HepG2 (cell line): ENCODE results near the gene AANAT. TPM values are rescaled to one million over a fixed set of nuclear protein-coding genes. Genes with fewer than 3 reads are reported as not detected.
A peak's percentile ranks its signal among the peaks of the same experiment; 100 is the strongest.

Experiments used
- ARID3A ChIP-seq: IDR thresholded peaks from 2 replicates; pipeline ENCODE4 v1.6.1; 2012; ENCODE audit warnings: low read depth, low read length, improper control_type of control experiment
- ATF4 ChIP-seq, 2 experiments: fragments of 450-650 bp in 1 of 2; sonication (generic) in 1 of 2; formaldehyde crosslinking; IDR thresholded peaks; 2 replicates each; pipeline versions ENCODE4 v1.5.0 to v1.8.0; 2020 to 2022; ENCODE audit warnings: mild to moderate bottlenecking in 1 of 2, missing genetic modification reagents in 1 of 2
- HOXA7 ChIP-seq: sonication (generic); formaldehyde crosslinking; IDR thresholded peaks from 2 replicates; pipeline ENCODE4 v1.8.1; 2022; ENCODE audit warnings: mild to moderate bottlenecking, missing genetic modification reagents, moderate library complexity
- IRF9 ChIP-seq: sonication (generic); formaldehyde crosslinking; IDR thresholded peaks from 2 replicates; pipeline ENCODE4 v1.8.0; 2022; ENCODE audit warnings: missing genetic modification reagents, mild to moderate bottlenecking, borderline replicate concordance
- MEF2D ChIP-seq: sonication (generic); formaldehyde crosslinking; IDR thresholded peaks from 2 replicates; pipeline ENCODE4 v1.5.1; 2020; ENCODE audit warnings: mild to moderate bottlenecking, missing genetic modification reagents
- PITX1 ChIP-seq: sonication (generic); formaldehyde crosslinking; IDR thresholded peaks from 2 replicates; pipeline ENCODE4 v1.5.1; 2020; ENCODE audit warnings: mild to moderate bottlenecking, missing genetic modification reagents
- RAD51 ChIP-seq: fragments of 450-650 bp; IDR thresholded peaks from 2 replicates; pipeline ENCODE4 v1.6.1; 2016; ENCODE audit warnings: borderline replicate concordance
- THRA ChIP-seq: sonication (generic); formaldehyde crosslinking; IDR thresholded peaks from 2 replicates; pipeline ENCODE4 v1.4.0; 2020; ENCODE audit warnings: missing genetic modification reagents, borderline replicate concordance
- ZNF280D ChIP-seq: sonication (generic); formaldehyde crosslinking; IDR thresholded peaks from 2 replicates; pipeline ENCODE4 v1.5.1; 2020; ENCODE audit warnings: mild to moderate bottlenecking, missing genetic modification reagents
- ZNF646 ChIP-seq: sonication (generic); formaldehyde crosslinking; IDR thresholded peaks from 2 replicates; pipeline ENCODE4 v1.9.0; 2021; ENCODE audit warnings: mild to moderate bottlenecking, missing genetic modification reagents
- ZNF790 ChIP-seq: sonication (generic); formaldehyde crosslinking; IDR thresholded peaks from 2 replicates; pipeline ENCODE4 v1.8.0; 2022; ENCODE audit warnings: missing genetic modification reagents, mild to moderate bottlenecking, borderline replicate concordance
- polyA plus RNA-seq, 8 experiments: library from polyadenylated mRNA; depleted of rRNA in 3 of 8; stranded (reverse) in 7 of 8; unstranded in 1 of 8; fragments of >200 nt; fragmentation: Illumina TruSeq in 4 of 8; extraction: Trizol in 4 of 8; gene quantifications; 2 replicates each; pipeline versions ENCODE4 v1.2.1 to v1.2.3, GENCODE V29; 2011 to 2016; ENCODE audit warnings: low read depth in 4 of 8, missing spikeins in 1 of 8, mixed read lengths in 1 of 8; ENCODE audit not compliant: insufficient read depth in 1 of 8
- total RNA-seq, 5 experiments: library from RNA; depleted of rRNA; stranded (reverse); fragments of >200 nt; fragmentation: Illumina TruSeq; extraction: Trizol; gene quantifications; 2 replicates each; pipeline ENCODE4 v1.2.3, GENCODE V29; 2016; ENCODE audit warnings: low read depth in 1 of 5

Gene AANAT
- total and polyA plus RNA-seq, 2 of the 13 experiments (the other 11 are each of a cell fraction or from before 2014, with no cell fraction given) = 0.07 TPM; not detected in 1

- TF ChIP-seq ZNF646 (CRISPR knock-in tag) (no peak; the same call in 1 of the 2 replicates), THRA (CRISPR knock-in tag) (0 out of 2 replicates have a peak, but pooled peaks have one; percentile 10), PITX1 (peak; percentile 26), ZNF280D (CRISPR knock-in tag) (no peak), ATF4 (CRISPR knock-in tag; IDR thresholded peaks at IDR 0.05) (peak in 1 of 2 experiments; percentile 25; a peak in 1 of 4 replicates), MEF2D (CRISPR knock-in tag) (no peak), RAD51 (no peak), IRF9 (CRISPR knock-in tag) (peak; percentile 88; the same call in 1 of the 2 replicates), HOXA7 (CRISPR knock-in tag) (no peak), ARID3A (no peak), ZNF790 (CRISPR knock-in tag) (peak; percentile 51; the same call in 1 of the 2 replicates)
Measured at GRCh38 chr17:76501018-76501826, 33.8 kb downstream of the AANAT start, which contains the start of gene RHBDF2 (continued).
